GM11168 (cell line): ENCODE measurements around the gene PCTP.

Experiments
- in situ Hi-C: fragments of 300-500 bp; cut with MboI; formaldehyde crosslinking; loops from one replicate; pipeline ENCODE4 v1.12.0; 2022; ENCODE audit warnings: low sequenced_read_pairs; ENCODE audit not compliant: unreplicated experiment

Gene PCTP

GRCh38 chr17:55750750-55751657 lies at the start of gene PCTP:
TSS of gene PCTP (plus strand) at chr17:55751051. CDS start at chr17:55751104, 53 bp downstream.
- in situ Hi-C loops: no loop called here

DNA sequence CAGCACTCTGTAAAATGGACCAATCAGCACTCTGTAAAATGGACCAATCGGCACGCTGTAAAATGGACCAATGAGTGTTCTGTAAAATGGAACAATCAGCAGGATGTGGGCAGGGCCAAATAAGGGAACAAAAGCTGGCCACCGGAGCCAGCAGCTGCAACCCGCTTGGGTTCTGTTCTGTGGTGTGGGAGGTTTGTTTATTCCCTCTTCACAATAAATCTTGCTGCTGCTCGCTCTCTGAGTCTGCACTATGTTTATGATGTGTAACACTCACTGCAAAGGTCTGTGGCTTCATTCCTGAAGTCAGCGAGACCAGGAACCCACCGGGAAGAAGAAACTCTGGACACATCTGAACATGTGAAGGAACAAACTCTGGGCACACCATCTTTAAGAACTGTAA lies 48.7 kb upstream of the PCTP start:
- in situ Hi-C loops: loop anchor here (25.0 kb wide), 1 partner anchor 165 kb away; no protein-coding TSS in a partner anchor

DNA sequence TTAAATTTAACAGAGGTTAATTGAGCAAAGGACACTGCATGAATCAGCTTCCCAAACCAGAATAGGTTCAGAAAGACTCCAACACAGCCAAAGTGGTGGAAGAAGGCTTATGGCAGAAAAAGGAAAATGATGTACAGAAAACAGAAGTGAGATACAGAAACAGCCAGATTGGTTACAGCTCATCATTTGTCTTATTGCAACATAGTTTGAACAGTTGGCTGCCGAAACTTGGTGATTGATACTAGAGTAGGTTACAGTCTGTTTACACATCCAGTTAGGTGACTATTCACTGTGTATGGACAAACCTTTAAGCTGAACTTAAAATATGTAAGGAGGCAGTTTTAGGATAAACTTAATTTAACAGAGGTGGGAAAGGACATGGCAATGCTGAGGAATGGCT lies 46.5 kb upstream of the PCTP start:
- in situ Hi-C loops: loop anchor here (25.0 kb wide), 1 partner anchor 167 kb away; no protein-coding TSS in a partner anchor

- in situ Hi-C loops: loop anchor here (25.0 kb wide), 1 partner anchor 169 kb away; no protein-coding TSS in a partner anchor
These were observed 45.0 kb upstream of the PCTP start for GRCh38 chr17:55705847-55706246.

DNA sequence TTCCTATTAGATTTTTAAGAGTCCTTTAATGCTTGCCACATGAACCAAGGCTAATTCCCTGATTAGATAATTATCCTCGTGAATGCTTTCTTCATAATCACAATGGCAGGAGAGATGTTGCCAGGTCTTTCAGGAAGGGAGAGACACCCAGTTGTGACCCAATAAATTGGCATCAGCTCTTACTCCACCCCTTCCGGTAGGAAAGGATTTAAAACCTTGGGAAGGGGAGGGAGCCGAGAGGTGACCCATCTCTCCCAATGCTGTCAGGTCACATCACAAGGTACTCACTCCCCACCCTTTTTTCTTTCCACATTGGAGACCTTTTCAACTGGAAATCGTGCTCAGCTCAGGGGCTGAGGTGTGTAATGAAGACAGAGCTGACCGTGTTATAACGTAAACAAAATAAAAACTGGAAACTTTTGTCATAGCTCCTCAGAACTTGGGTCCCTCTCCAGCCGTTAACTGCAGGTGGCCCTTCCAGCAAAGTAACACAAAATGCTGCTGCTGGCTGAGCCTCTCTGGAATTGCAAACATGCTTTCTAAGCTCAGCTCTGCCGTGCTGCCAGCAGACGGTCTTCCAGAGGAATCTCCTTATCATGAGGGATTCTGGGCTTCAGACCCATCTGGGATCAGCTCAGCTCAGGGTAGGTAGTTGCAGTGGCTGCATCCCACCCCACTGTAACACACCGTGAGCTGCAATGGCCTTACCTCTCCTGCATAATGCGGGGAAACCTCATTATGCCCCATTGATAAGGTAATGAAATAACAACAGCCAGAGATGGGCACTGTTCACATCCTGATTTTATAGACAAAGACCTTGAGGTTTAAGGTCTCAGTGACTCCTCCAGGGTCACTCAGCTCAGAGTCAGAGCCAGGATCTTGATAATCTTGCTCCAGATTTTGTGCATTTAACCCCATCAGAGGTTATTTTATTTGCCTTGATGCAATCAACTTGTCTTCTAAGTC lies 43.8 kb upstream of the PCTP start:
- in situ Hi-C loops: loop anchor here (25.0 kb wide), 1 partner anchor 170 kb away; no protein-coding TSS in a partner anchor

DNA sequence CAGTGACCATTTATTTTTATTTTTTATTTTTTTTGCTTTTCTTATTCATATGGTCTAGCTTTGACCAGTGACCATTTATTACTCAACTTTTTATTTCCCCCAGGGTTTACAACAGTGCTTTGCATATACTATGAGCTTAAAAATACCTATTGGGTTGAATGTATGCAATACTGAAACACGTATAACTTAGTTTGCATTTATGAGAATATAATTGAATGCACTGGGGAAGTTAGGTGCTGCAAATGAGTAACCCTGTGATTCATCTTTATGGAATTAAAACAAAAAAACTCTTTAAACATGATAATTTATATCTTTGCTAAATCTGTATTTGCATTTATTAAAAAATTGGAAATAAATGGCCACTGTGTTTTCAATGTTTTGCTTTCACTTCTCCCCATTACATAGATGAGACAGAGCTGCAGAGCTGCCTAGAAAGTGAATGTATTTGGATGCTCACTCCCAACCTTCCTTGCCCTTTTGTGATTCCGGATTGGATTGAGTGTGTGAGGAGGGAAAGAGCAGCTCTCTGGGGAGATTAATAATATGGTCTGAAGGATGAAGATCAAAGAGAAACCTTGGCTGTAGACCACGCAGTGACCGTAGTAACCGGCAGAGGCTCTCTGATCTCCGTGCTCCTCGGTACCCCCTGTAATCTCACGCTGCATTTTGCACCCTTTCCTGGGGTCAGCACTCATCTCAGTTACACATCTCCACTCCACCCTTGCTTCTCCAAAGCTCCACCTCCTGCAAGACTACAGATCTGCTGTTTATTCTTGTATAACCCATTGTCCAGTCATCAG lies 42.5 kb upstream of the PCTP start:
- in situ Hi-C loops: loop anchor here (25.0 kb wide), 1 partner anchor 171 kb away; no protein-coding TSS in a partner anchor

GRCh38 chr17:55709440-55709839 lies 41.4 kb upstream of the PCTP start:
- in situ Hi-C loops: loop anchor here (25.0 kb wide), 1 partner anchor 172 kb away; no protein-coding TSS in a partner anchor

- in situ Hi-C loops: loop anchor here (25.0 kb wide), 1 partner anchor 173 kb away; no protein-coding TSS in a partner anchor
These were observed 40.9 kb upstream of the PCTP start for GRCh38 chr17:55709984-55710383.

GRCh38 chr17:55710410-55710809 lies 40.4 kb upstream of the PCTP start:
- in situ Hi-C loops: loop anchor here (25.0 kb wide), 1 partner anchor 173 kb away; no protein-coding TSS in a partner anchor

DNA sequence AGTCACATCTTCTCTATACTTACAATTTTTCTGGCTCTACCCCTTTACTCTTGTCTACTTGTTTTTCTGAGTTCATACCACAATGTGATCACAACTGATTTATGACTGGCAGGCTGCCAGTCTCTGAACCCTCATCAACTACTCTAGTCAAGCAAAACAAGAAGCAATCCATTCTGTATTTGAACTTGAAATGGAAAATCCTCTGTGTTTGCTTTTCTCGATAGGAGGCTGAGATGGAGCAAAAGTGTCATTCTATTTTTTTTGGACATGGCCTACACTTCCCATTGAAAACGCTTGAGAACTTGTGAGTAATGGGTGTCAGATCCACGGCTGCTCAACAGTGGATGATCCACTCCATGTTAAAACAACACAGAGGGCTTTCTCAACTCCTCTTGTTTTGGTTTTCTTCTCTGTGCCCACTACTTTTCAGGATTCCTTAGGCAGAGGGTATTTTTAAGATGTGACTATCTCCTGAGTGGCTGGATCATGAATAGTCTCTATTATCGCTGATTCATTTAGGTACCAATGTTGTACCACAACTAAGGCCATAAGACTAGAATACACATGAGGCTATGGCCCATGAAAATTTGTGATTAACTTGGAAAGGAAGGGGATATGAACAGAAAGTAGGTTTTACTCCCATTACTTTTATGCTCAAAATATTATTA lies 39.9 kb upstream of the PCTP start:
- in situ Hi-C loops: loop anchor here (25.0 kb wide), 1 partner anchor 174 kb away; no protein-coding TSS in a partner anchor

GRCh38 chr17:55717432-55717831 lies 33.4 kb upstream of the PCTP start:
- in situ Hi-C loops: loop anchor here (25.0 kb wide), 1 partner anchor 180 kb away; no protein-coding TSS in a partner anchor

DNA sequence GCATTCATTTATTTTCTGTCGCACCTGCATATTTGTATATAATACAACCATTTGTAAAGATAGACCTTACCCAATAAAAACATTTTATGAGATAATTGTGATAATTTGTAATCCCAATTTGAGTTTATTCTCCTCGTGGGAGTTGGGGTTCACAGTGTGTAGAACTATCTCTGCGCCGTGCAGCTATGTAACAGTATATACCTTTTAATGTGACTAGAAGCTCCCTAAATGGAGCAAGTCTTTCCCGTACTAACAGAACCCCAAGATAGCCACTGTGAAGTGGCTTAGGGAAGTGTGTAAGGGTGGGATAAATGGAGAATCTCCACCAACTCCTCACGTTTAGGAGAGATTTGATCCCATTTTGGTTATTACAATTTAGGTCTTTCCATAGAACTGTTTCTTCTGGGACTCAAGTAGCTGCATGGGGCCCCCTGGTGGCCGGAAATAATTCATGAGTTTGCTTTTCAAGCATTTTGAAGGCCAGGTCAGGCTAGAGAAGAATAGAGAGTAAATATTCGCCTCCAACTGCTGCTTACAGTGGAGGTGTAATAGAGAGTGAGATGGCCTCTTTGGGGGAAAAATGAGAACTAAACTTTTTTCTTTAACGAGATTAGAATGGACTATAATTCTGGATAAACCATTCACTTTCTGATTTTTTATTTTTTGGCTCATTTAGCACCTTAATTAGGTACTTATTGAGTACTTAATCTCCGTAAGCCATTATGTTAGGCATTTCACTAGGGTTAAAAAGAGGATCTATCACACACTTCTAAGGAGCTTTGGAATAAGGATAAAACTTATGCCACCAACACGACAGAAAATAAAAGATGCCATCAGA lies 32.7 kb upstream of the PCTP start:
- in situ Hi-C loops: loop anchor here (25.0 kb wide), 1 partner anchor 181 kb away; no protein-coding TSS in a partner anchor

- in situ Hi-C loops: loop anchor here (25.0 kb wide), 1 partner anchor 184 kb away; no protein-coding TSS in a partner anchor
These were observed 29.7 kb upstream of the PCTP start for GRCh38 chr17:55720919-55721836.

DNA sequence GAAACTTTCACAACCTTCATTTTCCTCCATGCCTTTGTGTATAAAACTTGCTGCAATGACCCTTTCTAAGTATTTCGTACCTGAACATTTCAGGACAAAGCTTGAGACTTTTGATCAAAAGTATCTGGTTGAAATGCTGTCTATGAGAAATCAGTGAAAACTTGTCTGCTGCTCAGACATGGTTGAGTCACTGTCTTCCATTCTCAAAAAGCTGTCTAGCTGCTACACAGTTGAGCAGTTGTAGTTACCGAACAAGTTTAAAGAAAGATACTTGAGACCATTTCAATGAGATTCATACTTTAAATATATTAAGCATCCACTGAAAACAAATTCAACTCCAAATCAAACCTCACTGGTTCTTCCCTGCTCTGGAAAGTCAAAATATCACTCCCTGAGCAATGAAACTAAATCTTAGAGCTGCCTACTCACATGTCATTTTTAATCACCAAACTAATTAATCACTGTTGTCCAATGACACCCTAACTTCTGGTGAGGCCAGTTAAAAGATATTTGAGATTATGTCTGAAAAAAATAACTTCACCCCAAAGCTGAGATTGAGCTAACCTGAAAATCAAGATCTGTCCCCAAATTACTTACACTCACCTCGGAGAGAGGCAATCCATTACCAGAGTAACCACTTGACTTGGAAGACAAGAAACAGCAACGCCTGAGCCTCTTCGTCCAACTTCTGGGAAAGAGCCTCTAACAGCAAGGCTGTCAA lies 28.7 kb upstream of the PCTP start:
- in situ Hi-C loops: loop anchor here (25.0 kb wide), 1 partner anchor 185 kb away; no protein-coding TSS in a partner anchor

DNA sequence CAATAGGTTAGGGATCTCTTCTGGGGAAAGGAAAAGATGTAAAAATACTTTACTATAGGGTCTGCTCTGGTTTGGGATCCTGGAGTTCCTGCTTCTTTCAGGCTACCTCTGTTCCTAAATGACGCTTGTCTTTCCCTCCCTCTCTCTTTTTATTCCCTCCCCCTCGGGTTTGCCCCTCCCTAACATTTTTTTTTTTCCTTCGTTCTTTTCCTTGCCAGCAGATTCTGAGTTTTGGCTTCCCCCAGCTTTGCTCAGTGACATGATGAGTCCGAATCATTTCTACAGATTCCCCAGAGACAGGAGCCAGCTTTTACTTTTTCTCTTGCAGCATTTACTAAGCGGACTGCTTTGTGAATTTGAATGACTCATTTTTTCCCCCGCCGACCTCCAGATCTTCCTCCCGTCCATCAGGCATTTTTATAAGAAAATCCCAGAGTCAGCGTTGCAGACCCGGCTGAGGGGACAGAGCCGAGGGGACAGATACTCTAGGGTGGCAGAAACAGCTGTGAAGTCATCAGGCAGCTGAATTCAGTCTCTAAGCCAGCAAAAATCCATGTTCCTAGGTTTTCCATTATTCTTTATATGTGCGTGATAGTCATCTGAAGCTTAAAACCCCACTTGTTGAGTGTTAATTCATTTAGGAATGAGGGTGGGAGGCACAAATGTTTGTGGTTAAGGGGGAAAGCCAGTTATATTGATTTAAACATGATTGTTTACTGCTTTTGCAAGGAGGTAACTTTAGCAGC lies 27.9 kb upstream of the PCTP start, which contains the start of gene TMEM100:
TSS of gene TMEM100 (minus strand) at position 123 of the 746 bp plus-strand sequence. CDS start 1,794 bp downstream, outside the sequence.
- in situ Hi-C loops: loop anchor here (25.0 kb wide), 1 partner anchor 186 kb away; no protein-coding TSS in a partner anchor
